ENCODE data around the gene FLNB.

DNA sequence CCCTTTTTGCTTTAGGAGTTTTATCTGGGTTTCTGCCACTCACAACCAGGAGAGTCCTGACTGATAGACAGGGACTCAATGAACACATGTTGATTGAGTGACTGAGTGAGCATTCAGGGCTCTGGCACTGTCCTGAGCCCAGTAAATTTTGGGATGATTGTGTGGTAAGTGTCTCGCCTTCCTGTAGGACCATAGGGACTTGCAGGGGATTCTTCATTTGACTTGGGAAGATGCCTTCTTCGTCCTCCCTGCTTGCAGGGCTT lies 22.3 kb upstream of the FLNB start:
- TF ChIP-seq, protein P1, sequence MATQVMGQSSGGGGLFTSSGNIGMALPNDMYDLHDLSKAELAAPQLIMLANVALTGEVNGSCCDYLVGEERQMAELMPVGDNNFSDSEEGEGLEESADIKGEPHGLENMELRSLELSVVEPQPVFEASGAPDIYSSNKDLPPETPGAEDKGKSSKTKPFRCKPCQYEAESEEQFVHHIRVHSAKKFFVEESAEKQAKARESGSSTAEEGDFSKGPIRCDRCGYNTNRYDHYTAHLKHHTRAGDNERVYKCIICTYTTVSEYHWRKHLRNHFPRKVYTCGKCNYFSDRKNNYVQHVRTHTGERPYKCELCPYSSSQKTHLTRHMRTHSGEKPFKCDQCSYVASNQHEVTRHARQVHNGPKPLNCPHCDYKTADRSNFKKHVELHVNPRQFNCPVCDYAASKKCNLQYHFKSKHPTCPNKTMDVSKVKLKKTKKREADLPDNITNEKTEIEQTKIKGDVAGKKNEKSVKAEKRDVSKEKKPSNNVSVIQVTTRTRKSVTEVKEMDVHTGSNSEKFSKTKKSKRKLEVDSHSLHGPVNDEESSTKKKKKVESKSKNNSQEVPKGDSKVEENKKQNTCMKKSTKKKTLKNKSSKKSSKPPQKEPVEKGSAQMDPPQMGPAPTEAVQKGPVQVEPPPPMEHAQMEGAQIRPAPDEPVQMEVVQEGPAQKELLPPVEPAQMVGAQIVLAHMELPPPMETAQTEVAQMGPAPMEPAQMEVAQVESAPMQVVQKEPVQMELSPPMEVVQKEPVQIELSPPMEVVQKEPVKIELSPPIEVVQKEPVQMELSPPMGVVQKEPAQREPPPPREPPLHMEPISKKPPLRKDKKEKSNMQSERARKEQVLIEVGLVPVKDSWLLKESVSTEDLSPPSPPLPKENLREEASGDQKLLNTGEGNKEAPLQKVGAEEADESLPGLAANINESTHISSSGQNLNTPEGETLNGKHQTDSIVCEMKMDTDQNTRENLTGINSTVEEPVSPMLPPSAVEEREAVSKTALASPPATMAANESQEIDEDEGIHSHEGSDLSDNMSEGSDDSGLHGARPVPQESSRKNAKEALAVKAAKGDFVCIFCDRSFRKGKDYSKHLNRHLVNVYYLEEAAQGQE (IDR thresholded peaks at IDR 0.05; ENCODE audit: borderline replicate concordance), result no peak
- no peak for TF ChIP-seq MXI1 (conservative IDR thresholded peaks at IDR 0.05; ENCODE audit: poor library complexity, severe bottlenecking)
- TF ChIP-seq, protein P2, sequence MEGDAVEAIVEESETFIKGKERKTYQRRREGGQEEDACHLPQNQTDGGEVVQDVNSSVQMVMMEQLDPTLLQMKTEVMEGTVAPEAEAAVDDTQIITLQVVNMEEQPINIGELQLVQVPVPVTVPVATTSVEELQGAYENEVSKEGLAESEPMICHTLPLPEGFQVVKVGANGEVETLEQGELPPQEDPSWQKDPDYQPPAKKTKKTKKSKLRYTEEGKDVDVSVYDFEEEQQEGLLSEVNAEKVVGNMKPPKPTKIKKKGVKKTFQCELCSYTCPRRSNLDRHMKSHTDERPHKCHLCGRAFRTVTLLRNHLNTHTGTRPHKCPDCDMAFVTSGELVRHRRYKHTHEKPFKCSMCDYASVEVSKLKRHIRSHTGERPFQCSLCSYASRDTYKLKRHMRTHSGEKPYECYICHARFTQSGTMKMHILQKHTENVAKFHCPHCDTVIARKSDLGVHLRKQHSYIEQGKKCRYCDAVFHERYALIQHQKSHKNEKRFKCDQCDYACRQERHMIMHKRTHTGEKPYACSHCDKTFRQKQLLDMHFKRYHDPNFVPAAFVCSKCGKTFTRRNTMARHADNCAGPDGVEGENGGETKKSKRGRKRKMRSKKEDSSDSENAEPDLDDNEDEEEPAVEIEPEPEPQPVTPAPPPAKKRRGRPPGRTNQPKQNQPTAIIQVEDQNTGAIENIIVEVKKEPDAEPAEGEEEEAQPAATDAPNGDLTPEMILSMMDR (IDR thresholded peaks at IDR 0.05; ENCODE audit: poor library complexity, severe bottlenecking), result no peak
- no peak for TF ChIP-seq TAF1 (IDR thresholded peaks at IDR 0.05; ENCODE audit: low read depth)
- no peak for TF ChIP-seq EP300 (conservative IDR thresholded peaks at IDR 0.05; ENCODE audit: poor library complexity, severe bottlenecking)
- TF ChIP-seq SMC3 (conservative IDR thresholded peaks at IDR 0.05; ENCODE audit: poor library complexity), result no peak
- no peak for TF ChIP-seq POLR2AphosphoS5 (IDR thresholded peaks at IDR 0.05)
